Ectodermal cell (in vitro differentiated cells): Measurements from ENCODE around the gene RAMP3.
"Not testable (repeated sequence)": the region's sequence is repeated elsewhere in the genome, so short reads cannot be mapped to it uniquely, and the experiment has no call there.

ENCODE experiments used
- H3K27ac ChIP-seq: 2 replicates; pipeline ENCODE4 v1.7.0; 2013; ENCODE audit warnings: mild to moderate bottlenecking, low read depth, low read length; ENCODE audit not compliant: insufficient read depth, poor library complexity, severe bottlenecking
- H3K27me3 ChIP-seq: 2 replicates; pipeline ENCODE4 v1.7.0; 2013; ENCODE audit warnings: mild to moderate bottlenecking, low read length; ENCODE audit not compliant: insufficient read depth, control insufficient read depth, poor library complexity, severe bottlenecking
- H3K36me3 ChIP-seq: one replicate; pipeline ENCODE4 v1.7.0; 2013; ENCODE audit warnings: low read length; ENCODE audit not compliant: control insufficient read depth, insufficient read depth
- H3K4me1 ChIP-seq: one replicate; pipeline ENCODE4 v1.7.0; 2013; ENCODE audit warnings: low read length; ENCODE audit not compliant: control insufficient read depth, insufficient read depth
- H3K4me3 ChIP-seq: 2 replicates; pipeline ENCODE4 v1.7.0; 2013; ENCODE audit warnings: low read depth, low read length, control low read depth; ENCODE audit not compliant: insufficient read depth
- H3K9me3 ChIP-seq: 2 replicates; pipeline ENCODE4 v1.7.0; 2013; ENCODE audit warnings: mild to moderate bottlenecking, low read length, moderate library complexity; ENCODE audit not compliant: control insufficient read depth
- WGBS, 2 experiments: methylation state at CpG; one replicate each; pipeline ENCODE4 v1.1.7; 2013; ENCODE audit warnings: missing lambda C conversion rate in 2 of 2; 5-methylcytosine and 5-hydroxymethylcytosine counted together

Gene RAMP3

GRCh38 chr7:45209909-45210308 is 52.3 kb downstream of the RAMP3 start:
- H3K9me3 ChIP-seq, H3K27ac ChIP-seq, H3K36me3 ChIP-seq, H3K4me3 ChIP-seq, H3K27me3 ChIP-seq, H3K4me1 ChIP-seq: not testable (repeated sequence)
- 76 to 88% methylated on average over 3 of the region's 3 CpGs for WGBS, 2 experiments

- Histone ChIP-seq H3K4me3 (no peak overlapping the region), H3K27me3 (no peaks in the 10 kb centered on the region), H3K36me3 (no peaks in the 10 kb centered on the region), H3K27ac (no peak overlapping the region), H3K4me1 (peaks cover 5% of the 10 kb centered on the region), H3K9me3 (no peaks in the 10 kb centered on the region)
- 69% methylated on average over 4 of the region's 4 CpGs for WGBS, 2 experiments
Observed at GRCh38 chr7:45211066-45211465, 53.5 kb downstream of the RAMP3 start.

- H3K4me1 ChIP-seq: peaks cover 7% of the 10 kb centered on the region
- WGBS, 2 experiments: 95 to 100% methylated on average over 1 of the region's 2 CpGs
- no peak overlapping the region for H3K27ac ChIP-seq
- H3K27me3 ChIP-seq: no peaks in the 10 kb centered on the region
- no peak overlapping the region for H3K4me3 ChIP-seq
- no peaks in the 10 kb centered on the region for H3K36me3 ChIP-seq
- H3K9me3 ChIP-seq: no peaks in the 10 kb centered on the region
Observed at GRCh38 chr7:45211958-45212357, 54.4 kb downstream of the RAMP3 start.

GRCh38 chr7:45212606-45213005 is 55.0 kb downstream of the RAMP3 start:
- Histone ChIP-seq H3K4me3 (no peak overlapping the region), H3K36me3 (no peaks in the 10 kb centered on the region), H3K9me3 (no peaks in the 10 kb centered on the region), H3K27me3 (no peaks in the 10 kb centered on the region), H3K4me1 (peaks cover 7% of the 10 kb centered on the region), H3K27ac (no peak overlapping the region)
- WGBS, 2 experiments: 92 to 95% methylated on average over 5 of the region's 5 CpGs

- Histone ChIP-seq H3K27ac (no peak overlapping the region), H3K9me3 (no peaks in the 10 kb centered on the region), H3K36me3 (no peaks in the 10 kb centered on the region), H3K4me3 (no peak overlapping the region), H3K4me1 (peaks cover 22% of the 10 kb centered on the region), H3K27me3 (no peaks in the 10 kb centered on the region)
- 63 to 68% methylated on average over 8 of the region's 8 CpGs for WGBS, 2 experiments
Observed at GRCh38 chr7:45215601-45216062, 58.0 kb downstream of the RAMP3 start.

- WGBS, 2 experiments: 77 to 78% methylated on average over 7 of the region's 7 CpGs
- H3K36me3 ChIP-seq: no peaks in the 10 kb centered on the region
- peaks cover 24% of the 10 kb centered on the region for H3K4me1 ChIP-seq
- no peak overlapping the region for H3K27ac ChIP-seq
- H3K27me3 ChIP-seq: no peaks in the 10 kb centered on the region
- H3K4me3 ChIP-seq: no peak overlapping the region
- no peaks in the 10 kb centered on the region for H3K9me3 ChIP-seq
Observed at GRCh38 chr7:45216181-45216580, 58.6 kb downstream of the RAMP3 start.

- Histone ChIP-seq H3K27me3 (no peaks in the 10 kb centered on the region), H3K9me3 (no peaks in the 10 kb centered on the region)
- WGBS, 2 experiments: 81 to 87% methylated on average over 11 of the region's 11 CpGs
Observed at GRCh38 chr7:45216622-45217165, 59.1 kb downstream of the RAMP3 start.

GRCh38 chr7:45217358-45217757 is 59.8 kb downstream of the RAMP3 start:
- Histone ChIP-seq H3K4me3 (no peak overlapping the region), H3K4me1 (peaks cover 31% of the 10 kb centered on the region), H3K27me3 (no peaks in the 10 kb centered on the region), H3K27ac (no peak overlapping the region), H3K9me3 (no peaks in the 10 kb centered on the region), H3K36me3 (no peaks in the 10 kb centered on the region)
- 40 to 47% methylated on average over 6 of the region's 6 CpGs for WGBS, 2 experiments

More at GRCh38 chr7:45216622-45217165, 59.1 kb downstream of the RAMP3 start:
- no peak overlapping the region for H3K27ac ChIP-seq
- H3K4me1 ChIP-seq: peaks cover 29% of the 10 kb centered on the region
- no peaks in the 10 kb centered on the region for H3K36me3 ChIP-seq
- H3K4me3 ChIP-seq: no peak overlapping the region

- H3K4me3 ChIP-seq: no peak overlapping the region
- WGBS, 2 experiments: 88 to 92% methylated on average over 12 of the region's 12 CpGs
- no peaks in the 10 kb centered on the region for H3K27me3 ChIP-seq
- H3K4me1 ChIP-seq: peaks cover 31% of the 10 kb centered on the region
- no peaks in the 10 kb centered on the region for H3K36me3 ChIP-seq
- no peaks in the 10 kb centered on the region for H3K9me3 ChIP-seq
- no peak overlapping the region for H3K27ac ChIP-seq
Observed at GRCh38 chr7:45219130-45219529, 61.5 kb downstream of the RAMP3 start.

GRCh38 chr7:45219801-45220435 is 62.3 kb downstream of the RAMP3 start:
- Histone ChIP-seq H3K27me3 (no peaks in the 10 kb centered on the region), H3K36me3 (no peaks in the 10 kb centered on the region), H3K4me3 (no peak overlapping the region), H3K9me3 (no peaks in the 10 kb centered on the region), H3K4me1 (peaks cover 31% of the 10 kb centered on the region), H3K27ac (no peak overlapping the region)
- WGBS, 2 experiments: 55% methylated on average over 8 of the region's 8 CpGs
